GM12874 (cell line): Measurements from ENCODE around the gene DPF3.

ENCODE experiments used
- CTCF ChIP-seq: IDR thresholded peaks from 2 replicates; pipeline ENCODE4 v1.5.1; 2011; ENCODE audit warnings: low read depth, mild to moderate bottlenecking, control low read depth, low read length, moderate library complexity; ENCODE audit not compliant: insufficient read depth

Gene DPF3

GRCh38 chr14:72618424-72618823, 275.5 kb downstream of the DPF3 start:
- TF ChIP-seq CTCF: no peak

- no peak for TF ChIP-seq CTCF
Observed at GRCh38 chr14:72617391-72618031, 276.4 kb downstream of the DPF3 start.

GRCh38 chr14:72616811-72617210, 277.1 kb downstream of the DPF3 start:
- TF ChIP-seq CTCF: no peak

GRCh38 chr14:72616294-72616693, 277.6 kb downstream of the DPF3 start:
- TF ChIP-seq CTCF: no peak

GRCh38 chr14:72615451-72616121, 278.3 kb downstream of the DPF3 start:
- no peak for TF ChIP-seq CTCF

- no peak for TF ChIP-seq CTCF
Observed at GRCh38 chr14:72614891-72615415, 278.9 kb downstream of the DPF3 start.

- TF ChIP-seq CTCF: no peak
Observed at GRCh38 chr14:72614365-72614764, 279.5 kb downstream of the DPF3 start.
